22Rv1 (cell line): ENCODE data around the gene RIC3.

ENCODE experiments used
- ZFX ChIP-seq: fragments of 450-650 bp; IDR thresholded peaks from 2 replicates; pipeline ENCODE4 v1.6.1; 2017; ENCODE audit warnings: antibody characterized with exemption, borderline replicate concordance
- TF ChIP-seq, protein P1 (sequence below): fragments of 450-650 bp; IDR thresholded peaks from 2 replicates; pipeline ENCODE4 v1.5.1; 2017; ENCODE audit warnings: mild to moderate bottlenecking

DNA sequence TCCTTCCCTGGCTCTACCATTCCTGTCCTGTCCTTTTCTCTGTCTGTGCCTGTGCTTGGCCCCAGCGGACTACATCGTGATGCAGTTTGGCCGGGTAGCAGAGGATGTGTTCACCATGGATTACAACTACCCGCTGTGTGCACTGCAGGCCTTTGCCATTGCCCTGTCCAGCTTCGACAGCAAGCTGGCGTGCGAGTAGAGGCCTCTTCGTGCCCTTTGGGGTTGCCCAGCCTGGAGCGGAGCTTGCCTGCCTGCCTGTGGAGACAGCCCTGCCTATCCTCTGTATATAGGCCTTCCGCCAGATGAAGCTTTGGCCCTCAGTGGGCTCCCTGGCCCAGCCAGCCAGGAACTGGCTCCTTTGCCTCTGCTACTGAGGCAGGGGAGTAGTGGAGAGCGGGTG lies 67.4 kb downstream of the RIC3 start:
- TF ChIP-seq, protein P1, sequence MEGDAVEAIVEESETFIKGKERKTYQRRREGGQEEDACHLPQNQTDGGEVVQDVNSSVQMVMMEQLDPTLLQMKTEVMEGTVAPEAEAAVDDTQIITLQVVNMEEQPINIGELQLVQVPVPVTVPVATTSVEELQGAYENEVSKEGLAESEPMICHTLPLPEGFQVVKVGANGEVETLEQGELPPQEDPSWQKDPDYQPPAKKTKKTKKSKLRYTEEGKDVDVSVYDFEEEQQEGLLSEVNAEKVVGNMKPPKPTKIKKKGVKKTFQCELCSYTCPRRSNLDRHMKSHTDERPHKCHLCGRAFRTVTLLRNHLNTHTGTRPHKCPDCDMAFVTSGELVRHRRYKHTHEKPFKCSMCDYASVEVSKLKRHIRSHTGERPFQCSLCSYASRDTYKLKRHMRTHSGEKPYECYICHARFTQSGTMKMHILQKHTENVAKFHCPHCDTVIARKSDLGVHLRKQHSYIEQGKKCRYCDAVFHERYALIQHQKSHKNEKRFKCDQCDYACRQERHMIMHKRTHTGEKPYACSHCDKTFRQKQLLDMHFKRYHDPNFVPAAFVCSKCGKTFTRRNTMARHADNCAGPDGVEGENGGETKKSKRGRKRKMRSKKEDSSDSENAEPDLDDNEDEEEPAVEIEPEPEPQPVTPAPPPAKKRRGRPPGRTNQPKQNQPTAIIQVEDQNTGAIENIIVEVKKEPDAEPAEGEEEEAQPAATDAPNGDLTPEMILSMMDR: no peak
- TF ChIP-seq ZFX: no peak
